A549 (cell line): ENCODE results near the gene IGF2BP1. TPM values are rescaled to one million over a fixed set of nuclear protein-coding genes. Genes with fewer than 3 reads are reported as not detected.
A peak's percentile ranks its signal among the peaks of the same experiment; 100 is the strongest.

Experiments used
- ATAC-seq, 2 experiments: fragments of 200-7000 bp in 1 of 2; fragments of >200 bp in 1 of 2; cut with Nextera tagmentation in 1 of 2; cut with Tn5 transposase in 1 of 2; 3 replicates each; pipeline versions ENCODE4 v1.8.0 to v1.9.1; 2018 to 2020; ENCODE audit warnings: mild to moderate bottlenecking in 1 of 2, moderate library complexity in 1 of 2
- CTCF ChIA-PET: fragments of 300-600 bp; sonication (Branson Sonifier 250); formaldehyde crosslinking; extraction: SDS; loops from one replicate; lab custom pipeline; 2021; ENCODE audit warnings: antibody characterized with exemption, inconsistent platforms; lab: Yijun Ruan, JAX
- POLR2A ChIA-PET: fragments of 350-600 bp; formaldehyde crosslinking; extraction: SDS; loops from one replicate; lab custom pipeline; 2021; ENCODE audit warnings: antibody characterized with exemption, inconsistent platforms; lab: Yijun Ruan, JAX
- DNase-seq, 2 experiments: peaks; one replicate each; pipeline versions ENCODE4 v3.0.0 to v3.0.0-alpha.2; 2011 to 2016; ENCODE audit warnings: low read depth in 1 of 2, low spot score in 1 of 2
- FAIRE-seq: peaks from 2 replicates; lab custom pipeline; 2011; peaks lifted over from hg19 to GRCh38; lab: Jason Lieb, UNC
- H3K27ac ChIP-seq, 2 experiments: fragments of >200 bp; sonication (Bioruptor Twin); formaldehyde crosslinking; 3 replicates each; pipeline ENCODE4 v1.5.1; 2016 to 2017
- H3K4me1 ChIP-seq: fragments of >200 bp; sonication (Bioruptor Twin); formaldehyde crosslinking; 3 replicates; pipeline ENCODE4 v1.6.1; 2016
- H3K4me2 ChIP-seq: fragments of >200 bp; sonication (Bioruptor Twin); formaldehyde crosslinking; 3 replicates; pipeline ENCODE4 v1.6.1; 2016
- H3K4me3 ChIP-seq: fragments of >200 bp; sonication (Bioruptor Twin); formaldehyde crosslinking; 3 replicates; pipeline ENCODE4 v1.5.1; 2016
- H3K9me3 ChIP-seq: fragments of >200 bp; sonication (Bioruptor Twin); formaldehyde crosslinking; 3 replicates; pipeline ENCODE4 v1.6.1; 2016
- CBX2 ChIP-seq: fragments of 200-600 bp; sonication (generic); IDR thresholded peaks from 2 replicates; pipeline ENCODE4 v1.6.1; 2016; ENCODE audit warnings: low read depth, mild to moderate bottlenecking, borderline replicate concordance
- CBX8 ChIP-seq: fragments of 200-600 bp; sonication (generic); IDR thresholded peaks from 2 replicates; pipeline ENCODE4 v1.6.1; 2016
- CTCF ChIP-seq: fragments of >200 bp; sonication (Bioruptor Twin); formaldehyde crosslinking; IDR thresholded peaks from 3 replicates; pipeline ENCODE4 v1.5.1; 2016
- EHMT2 ChIP-seq: fragments of 200-600 bp; sonication (generic); IDR thresholded peaks from 2 replicates; pipeline ENCODE4 v1.6.1; 2016; ENCODE audit warnings: antibody characterized with exemption, low read depth, mild to moderate bottlenecking, moderate library complexity
- EP300 ChIP-seq, 2 experiments: fragments of >200 bp; sonication (Bioruptor Twin); formaldehyde crosslinking; IDR thresholded peaks; 2 replicates in 1 of 2; 3 replicates in 1 of 2; pipeline ENCODE4 v1.6.1; 2016 to 2017
- GATA3 ChIP-seq: IDR thresholded peaks from 2 replicates; pipeline ENCODE4 v1.6.1; 2012; ENCODE audit warnings: borderline replicate concordance
- HDAC2 ChIP-seq: fragments of 200-600 bp; sonication (generic); IDR thresholded peaks from 2 replicates; pipeline ENCODE4 v1.6.1; 2016
- HOXA7 ChIP-seq: fragments of 250-450 bp; sonication (Bioruptor Pico); IDR thresholded peaks from 2 replicates; pipeline ENCODE4 v1.5.0; 2020; ENCODE audit warnings: mild to moderate bottlenecking, moderate library complexity
- JUN ChIP-seq, 2 experiments: fragments of >200 bp; sonication (Bioruptor Twin); formaldehyde crosslinking; IDR thresholded peaks; 2 replicates in 1 of 2; 3 replicates in 1 of 2; pipeline ENCODE4 v1.6.1; 2016 to 2017
- KDM1A ChIP-seq: fragments of 200-600 bp; sonication (generic); IDR thresholded peaks from 2 replicates; pipeline ENCODE4 v1.6.1; 2016; ENCODE audit warnings: low read depth, mild to moderate bottlenecking
- MAFK ChIP-seq: fragments of 450-650 bp; IDR thresholded peaks from 2 replicates; pipeline ENCODE4 v1.6.1; 2014; ENCODE audit not compliant: partially characterized antibody
- MYC ChIP-seq: IDR thresholded peaks from 2 replicates; pipeline ENCODE4 v1.6.1; 2012; ENCODE audit warnings: mild to moderate bottlenecking, inconsistent platforms, low read length, improper control_type of control experiment, borderline replicate concordance
- NFE2L2 ChIP-seq: fragments of 150-350 bp; conservative IDR thresholded peaks from 2 replicates; pipeline ENCODE4 v1.6.1; 2014; ENCODE audit warnings: low read length
- NPAS2 ChIP-seq: fragments of 250-450 bp; sonication (Bioruptor Pico); IDR thresholded peaks from 2 replicates; pipeline ENCODE4 v1.8.0; 2022; ENCODE audit warnings: mild to moderate bottlenecking, moderate library complexity, borderline replicate concordance
- POLR2AphosphoS2 ChIP-seq: conservative IDR thresholded peaks from 2 replicates; pipeline ENCODE4 v1.6.1; 2012; ENCODE audit warnings: low read length, improper control_type of control experiment, inconsistent platforms
- REST ChIP-seq: fragments of 200-600 bp; sonication (generic); IDR thresholded peaks from 2 replicates; pipeline ENCODE4 v1.6.1; 2016; ENCODE audit warnings: antibody characterized with exemption, mild to moderate bottlenecking, moderate library complexity
- RFX5 ChIP-seq: fragments of 450-650 bp; IDR thresholded peaks from 2 replicates; pipeline ENCODE4 v1.7.1; 2014; ENCODE audit warnings: antibody characterized with exemption, mild to moderate bottlenecking, moderate library complexity
- RNF2 ChIP-seq: fragments of 200-600 bp; sonication (generic); IDR thresholded peaks from 2 replicates; pipeline ENCODE4 v1.6.1; 2016; ENCODE audit warnings: low read depth, mild to moderate bottlenecking, antibody characterized with exemption, moderate library complexity, borderline replicate concordance
- SMC3 ChIP-seq: fragments of >200 bp; sonication (Bioruptor Twin); formaldehyde crosslinking; IDR thresholded peaks from 3 replicates; pipeline ENCODE4 v1.6.1; 2018; ENCODE audit warnings: inconsistent platforms
- SREBF2 ChIP-seq: fragments of 450-650 bp; IDR thresholded peaks from 2 replicates; pipeline ENCODE4 v1.6.1; 2014; ENCODE audit warnings: mild to moderate bottlenecking, moderate library complexity
- TFCP2L1 ChIP-seq: fragments of 250-450 bp; sonication (Bioruptor Pico); IDR thresholded peaks from 2 replicates; pipeline ENCODE4 v1.5.0; 2021; ENCODE audit warnings: mild to moderate bottlenecking
- ZSCAN20 ChIP-seq: fragments of 250-450 bp; sonication (Bioruptor Pico); IDR thresholded peaks from 2 replicates; pipeline ENCODE4 v1.8.0; 2022; ENCODE audit warnings: mild to moderate bottlenecking, moderate library complexity
- WGBS: methylation state at CpG from one replicate; pipeline ENCODE4 v1.1.6; 2017; ENCODE audit errors: missing lambda C conversion rate; 5-methylcytosine and 5-hydroxymethylcytosine counted together
- polyA plus RNA-seq, 4 experiments: library from polyadenylated mRNA; depleted of rRNA in 3 of 4; stranded (reverse); fragments of >200 nt; fragmentation: RNase III in 1 of 4; extraction: RNeasy Plus Mini Kit Qiagen cat#74134 plus additional on column Dnase treatment in 1 of 4; gene quantifications; 2 replicates in 3 of 4; 3 replicates in 1 of 4; pipeline ENCODE4 v1.2.3, GENCODE V29; 2011 to 2017
- TF ChIP-seq, protein P1 (sequence below): fragments of 450-650 bp; IDR thresholded peaks from 2 replicates; pipeline ENCODE4 v1.6.1; 2014; ENCODE audit warnings: antibody characterized with exemption
- TF ChIP-seq, protein P2 (sequence below): IDR thresholded peaks from 2 replicates; pipeline ENCODE4 v1.6.1; 2012; ENCODE audit warnings: low read depth, borderline replicate concordance

IGF2BP1 gene
- polyA plus RNA-seq, 2 of the 4 experiments (the other 2 are of a cell fraction), result 26.2 to 40.3 TPM

- ATAC-seq, result no peak
- WGBS, result 85% methylated on average over 7 of the region's 8 CpGs
- no peak overlapping the region for H3K4me2 ChIP-seq
- TF ChIP-seq, protein P1, sequence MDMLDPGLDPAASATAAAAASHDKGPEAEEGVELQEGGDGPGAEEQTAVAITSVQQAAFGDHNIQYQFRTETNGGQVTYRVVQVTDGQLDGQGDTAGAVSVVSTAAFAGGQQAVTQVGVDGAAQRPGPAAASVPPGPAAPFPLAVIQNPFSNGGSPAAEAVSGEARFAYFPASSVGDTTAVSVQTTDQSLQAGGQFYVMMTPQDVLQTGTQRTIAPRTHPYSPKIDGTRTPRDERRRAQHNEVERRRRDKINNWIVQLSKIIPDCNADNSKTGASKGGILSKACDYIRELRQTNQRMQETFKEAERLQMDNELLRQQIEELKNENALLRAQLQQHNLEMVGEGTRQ, result no peak
- TF ChIP-seq KDM1A (no peak), RFX5 (no peak), RNF2 (no peak), SMC3 (no peak), SREBF2 (no peak), MAFK (no peak), TFCP2L1 (CRISPR knock-in tag) (no peak), CBX8 (no peak)
- TF ChIP-seq, all 56 proteins: peak for 0
- no peak for FAIRE-seq
- DNase-seq, result no peak
- H3K9me3 ChIP-seq, result no peaks in the 10 kb centered on the region
- ChIA-PET CTCF (interaction anchor here (0.8 to 2.4 kb wide), 5 partner anchors 21 to 138 kb away, joined by 3 to 9 read pairs (median 4); no protein-coding TSS in a partner anchor), POLR2A (interaction anchor here (0.6 kb wide), 1 partner anchor 37 kb away, joined by 3 read pairs; no protein-coding TSS in a partner anchor)
- no peak overlapping the region for H3K27ac ChIP-seq
- no peak overlapping the region for H3K4me3 ChIP-seq
- H3K4me1 ChIP-seq, result peaks cover 18% of the 10 kb centered on the region
These were observed 70.0 kb downstream of the IGF2BP1 start for GRCh38 chr17:49067163-49067562.

DNA sequence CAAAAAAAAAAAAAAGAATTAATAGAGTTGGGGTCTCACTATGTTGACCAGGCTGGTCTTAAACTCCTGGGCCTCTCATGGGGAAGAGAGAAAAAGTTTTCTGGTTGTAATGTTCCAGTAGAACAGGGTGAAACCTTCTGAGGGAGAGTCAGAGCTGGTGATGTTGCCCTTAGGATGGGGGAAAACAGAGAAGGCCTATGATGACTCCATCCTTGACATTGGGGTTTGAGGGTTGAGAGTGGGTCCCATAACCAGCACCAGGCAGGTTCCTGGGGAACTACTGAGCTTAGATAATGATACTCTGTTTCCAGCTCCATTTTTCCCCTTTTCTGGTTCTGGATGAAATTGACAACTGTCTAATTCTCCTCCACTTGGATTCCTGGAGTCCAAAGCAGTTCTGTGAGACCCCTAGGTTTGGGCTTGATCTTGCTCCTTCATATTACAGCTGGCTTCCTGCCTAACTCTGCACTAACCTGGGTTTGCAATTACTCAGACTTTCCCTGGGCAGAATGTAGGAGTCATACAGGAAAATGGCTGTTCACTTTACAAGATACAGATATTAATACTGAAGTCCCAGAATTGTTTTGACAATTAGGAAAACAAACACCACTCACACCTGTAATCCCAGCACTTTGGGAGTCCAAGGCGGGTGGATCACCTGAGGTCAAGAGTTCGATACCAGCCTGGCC lies 72.5 kb downstream of the IGF2BP1 start:
- no peaks in the 10 kb centered on the region for H3K9me3 ChIP-seq
- 86% methylated on average over 2 of the region's 2 CpGs for WGBS
- H3K4me1 ChIP-seq, result peaks cover 18% of the 10 kb centered on the region
- H3K4me3 ChIP-seq, result no peak overlapping the region
- ATAC-seq (no peak), DNase-seq (no peak)
- CTCF ChIA-PET, result interaction anchor here (0.6 to 2.4 kb wide), 12 partner anchors 11 to 398 kb away, joined by 3 to 12 read pairs (median 5); no protein-coding TSS in a partner anchor
- POLR2A ChIA-PET, result interaction anchor here (0.7 to 1.1 kb wide), 2 partner anchors 122 to 387 kb away, joined by 5 to 7 read pairs; no protein-coding TSS in a partner anchor
- H3K27ac ChIP-seq, result peak overlapping the region; percentile 34 to 51; a peak in 2 of 6 replicates
- TF ChIP-seq TFCP2L1 (CRISPR knock-in tag) (no peak), MYC (no peak), RFX5 (no peak), POLR2AphosphoS2 (no peak), HDAC2 (no peak), CBX2 (no peak), EP300 (IDR thresholded peaks at IDR 0.05) (no peak), HOXA7 (CRISPR knock-in tag) (no peak), JUN (IDR thresholded peaks at IDR 0.05) (no peak), CTCF (no peak), RNF2 (no peak)
- TF ChIP-seq, protein P2, sequence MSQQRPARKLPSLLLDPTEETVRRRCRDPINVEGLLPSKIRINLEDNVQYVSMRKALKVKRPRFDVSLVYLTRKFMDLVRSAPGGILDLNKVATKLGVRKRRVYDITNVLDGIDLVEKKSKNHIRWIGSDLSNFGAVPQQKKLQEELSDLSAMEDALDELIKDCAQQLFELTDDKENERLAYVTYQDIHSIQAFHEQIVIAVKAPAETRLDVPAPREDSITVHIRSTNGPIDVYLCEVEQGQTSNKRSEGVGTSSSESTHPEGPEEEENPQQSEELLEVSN, result no peak
- TF ChIP-seq, all 56 proteins: peak for 0
- no peak for FAIRE-seq
- no peak overlapping the region; the same call in 2 of the 3 replicates for H3K4me2 ChIP-seq

DNA sequence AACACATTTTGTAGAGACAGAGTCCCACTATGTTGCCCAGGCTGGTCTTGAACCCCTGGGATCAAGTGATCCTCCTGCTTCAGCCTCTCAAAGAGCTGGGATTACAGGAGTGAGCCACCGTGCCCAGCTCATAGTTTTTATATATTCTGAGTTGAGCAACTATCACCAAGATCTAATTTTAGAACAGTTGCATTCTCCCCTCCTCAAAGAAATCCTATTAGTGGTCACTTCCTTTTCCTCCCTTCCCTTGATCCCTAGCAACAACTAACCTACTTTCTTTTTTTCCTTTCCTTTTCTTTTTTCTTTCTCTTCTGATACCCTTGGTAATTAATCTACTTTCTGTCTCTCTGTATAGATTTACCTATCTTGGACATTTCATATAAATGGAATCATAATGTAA lies 73.9 kb downstream of the IGF2BP1 start:
- WGBS, result 55% methylated on average over 1 of the region's 1 CpG
- DNase-seq (no peak), FAIRE-seq (no peak), ATAC-seq (no peak)
- peaks cover 22% of the 10 kb centered on the region for H3K4me1 ChIP-seq
- ChIA-PET CTCF (interaction anchor here (0.9 to 1.8 kb wide), 7 partner anchors 11 to 192 kb away, joined by 3 to 5 read pairs (median 3); no protein-coding TSS in a partner anchor), POLR2A (no interaction called here)
- no peak overlapping the region for H3K4me3 ChIP-seq
- no peaks in the 10 kb centered on the region for H3K9me3 ChIP-seq
- no peak overlapping the region for H3K27ac ChIP-seq
- no peak overlapping the region for H3K4me2 ChIP-seq
- no peak for TF ChIP-seq REST
- no peak for TF ChIP-seq GATA3
- no peak for TF ChIP-seq EP300 (IDR thresholded peaks at IDR 0.05)
- TF ChIP-seq CTCF, result no peak
- TF ChIP-seq ZSCAN20 (CRISPR knock-in tag), result no peak
- no peak for TF ChIP-seq EHMT2
- no peak for TF ChIP-seq RFX5
- no peak for TF ChIP-seq NFE2L2
- TF ChIP-seq NPAS2, result no peak
- TF ChIP-seq CBX8, result no peak
